ENCODE data around the gene HCRT. TPM values are rescaled to one million over a fixed set of nuclear protein-coding genes. Genes with fewer than 3 reads are reported as not detected.

HCRT gene
- total RNA-seq, 3 donors from 2014 or later: not detected

- H3K36me3 ChIP-seq: no peaks in the 10 kb centered on the region
- intact Hi-C loops (cut with DNase I; ENCODE audit: low total_unique reads): no loop called here
- H3K27ac ChIP-seq: peak overlapping the region; percentile 57 to 80
- H3K4me1 ChIP-seq: peaks cover 0 to 16% of the 10 kb centered on the region in 2 donors
- no peak for DNase-seq (ENCODE audit: low spot score in 2 of 2)
- no peak for TF ChIP-seq CTCF (IDR thresholded peaks at IDR 0.05)
- peak in 2 of 3 donors; percentile 48 to 51 for TF ChIP-seq POLR2AphosphoS5 (IDR thresholded peaks at IDR 0.05)
- no peaks in the 10 kb centered on the region for H3K9me3 ChIP-seq
- no peaks in the 10 kb centered on the region for H3K27me3 ChIP-seq
- peak overlapping the region in 2 of 3 donors; percentile 7 to 8 for H3K4me3 ChIP-seq
Measured at GRCh38 chr17:42135664-42136653, 49.3 kb downstream of the HCRT start.

- no peak overlapping the region for H3K4me3 ChIP-seq
- intact Hi-C loops (cut with DNase I; ENCODE audit: low total_unique reads): no loop called here
- no peak for DNase-seq (ENCODE audit: low spot score in 2 of 2)
- H3K27ac ChIP-seq: peak overlapping the region; percentile 57 to 80
- no peaks in the 10 kb centered on the region for H3K27me3 ChIP-seq
- H3K36me3 ChIP-seq: no peaks in the 10 kb centered on the region
- H3K9me3 ChIP-seq: no peaks in the 10 kb centered on the region
- peaks cover 0 to 16% of the 10 kb centered on the region in 2 donors for H3K4me1 ChIP-seq
- TF ChIP-seq POLR2AphosphoS5 (IDR thresholded peaks at IDR 0.05): no peak
- TF ChIP-seq CTCF (IDR thresholded peaks at IDR 0.05): no peak
- TF ChIP-seq POLR2A (IDR thresholded peaks at IDR 0.05): no peak
Measured at GRCh38 chr17:42135151-42135550, 50.1 kb downstream of the HCRT start.

Other genes starting within 250 kb of the HCRT start
- 10 to 100 TPM; 51.8 to 55.5 (median 53.7) TPM for gene CNP, start 218.7 kb downstream of the HCRT start, total RNA-seq
- gene DNAJC7, start 168.0 kb downstream of the HCRT start, total RNA-seq: 10 to 100 TPM; 69.7 to 73.7 (median 70.4) TPM
- gene NKIRAS2, start 165.4 kb downstream of the HCRT start, total RNA-seq: 10 to 100 TPM; 21.6 to 33.8 (median 22.5) TPM
- gene C17orf113, start 134.9 kb downstream of the HCRT start, total RNA-seq: 1 to 10 TPM; 1.3 to 4.0 (median 2.3) TPM
- 1 to 10 TPM in 1 of 3 donors, under 1 TPM in 2; 0.48 to 1.0 (median 0.66) TPM for gene ZNF385C, start 87.0 kb downstream of the HCRT start, total RNA-seq
- gene DHX58, start 72.7 kb downstream of the HCRT start, total RNA-seq: 10 to 100 TPM; 13.1 to 22.8 (median 13.4) TPM
- 10 to 100 TPM; 22.7 to 55.8 (median 54.4) TPM for gene KAT2A, start 64.1 kb downstream of the HCRT start, total RNA-seq
- under 1 TPM in 1 of 3 donors, not detected in 2; 0.48 TPM for gene HSPB9, start 62.6 kb downstream of the HCRT start, total RNA-seq
- 100 to 1,000 TPM; 114 to 146 (median 117) TPM for gene RAB5C, start 30.5 kb downstream of the HCRT start, total RNA-seq
- gene KCNH4, start 4.3 kb downstream of the HCRT start, total RNA-seq: under 1 TPM in 1 of 3 donors, not detected in 2; under 0.01 TPM
- gene GHDC, start 9.0 kb upstream of the HCRT start, total RNA-seq: 10 to 100 TPM; 29.1 to 53.0 (median 33.1) TPM
- 100 to 1,000 TPM in 2 of 3 donors, 10 to 100 TPM in 1; 97.2 to 130 (median 101) TPM for gene STAT5B, start 90.9 kb upstream of the HCRT start, total RNA-seq
- gene STAT5A, start 103.0 kb upstream of the HCRT start, total RNA-seq: 100 to 1,000 TPM in 1 of 3 donors, 10 to 100 TPM in 2; 72.8 to 363 (median 78.9) TPM
- gene STAT3, start 203.0 kb upstream of the HCRT start, total RNA-seq: 100 to 1,000 TPM; 193 to 322 (median 238) TPM
- 100 to 1,000 TPM; 288 to 554 (median 306) TPM for gene CAVIN1, start 237.8 kb upstream of the HCRT start, total RNA-seq